AG10803 (cell line): ENCODE data around the gene TMED9.
A peak's percentile ranks its signal among the peaks of the same experiment; 100 is the strongest.

Experiments
- DNase-seq: peaks from one replicate; pipeline ENCODE4 v3.0.0; 2010; ENCODE audit warnings: low read depth
- H3K4me3 ChIP-seq: 2 replicates; pipeline ENCODE4 v1.5.1; 2011; ENCODE audit warnings: mild to moderate bottlenecking, low read length, control low read depth
- TF ChIP-seq, protein P1 (sequence below): conservative IDR thresholded peaks from 2 replicates; pipeline ENCODE4 v1.5.1; 2011; ENCODE audit warnings: mild to moderate bottlenecking, low read length, control low read depth, inconsistent platforms

Gene TMED9

DNA sequence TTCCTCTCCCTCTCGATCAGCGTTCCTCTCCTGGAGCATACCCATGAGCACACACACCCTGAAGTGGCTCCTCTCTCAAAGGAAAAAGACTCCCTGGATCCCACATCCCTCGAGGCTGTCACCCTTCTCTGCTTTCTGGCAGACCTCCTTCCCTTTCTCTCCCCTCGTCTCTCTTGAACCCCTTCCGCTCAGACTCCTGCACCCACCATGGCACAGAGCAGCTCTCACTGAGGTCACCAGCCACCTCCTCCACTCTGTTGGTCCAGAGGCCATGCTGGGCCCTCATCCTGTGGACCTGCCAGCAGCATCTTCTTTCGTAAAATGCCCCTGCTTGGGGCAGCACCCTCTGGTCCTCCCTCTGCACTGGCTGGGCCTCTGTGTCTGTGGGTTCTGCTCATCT is 13.7 kb downstream of the TMED9 start:
- H3K4me3 ChIP-seq, result no peak overlapping the region
- no peak for DNase-seq
- TF ChIP-seq, protein P1, sequence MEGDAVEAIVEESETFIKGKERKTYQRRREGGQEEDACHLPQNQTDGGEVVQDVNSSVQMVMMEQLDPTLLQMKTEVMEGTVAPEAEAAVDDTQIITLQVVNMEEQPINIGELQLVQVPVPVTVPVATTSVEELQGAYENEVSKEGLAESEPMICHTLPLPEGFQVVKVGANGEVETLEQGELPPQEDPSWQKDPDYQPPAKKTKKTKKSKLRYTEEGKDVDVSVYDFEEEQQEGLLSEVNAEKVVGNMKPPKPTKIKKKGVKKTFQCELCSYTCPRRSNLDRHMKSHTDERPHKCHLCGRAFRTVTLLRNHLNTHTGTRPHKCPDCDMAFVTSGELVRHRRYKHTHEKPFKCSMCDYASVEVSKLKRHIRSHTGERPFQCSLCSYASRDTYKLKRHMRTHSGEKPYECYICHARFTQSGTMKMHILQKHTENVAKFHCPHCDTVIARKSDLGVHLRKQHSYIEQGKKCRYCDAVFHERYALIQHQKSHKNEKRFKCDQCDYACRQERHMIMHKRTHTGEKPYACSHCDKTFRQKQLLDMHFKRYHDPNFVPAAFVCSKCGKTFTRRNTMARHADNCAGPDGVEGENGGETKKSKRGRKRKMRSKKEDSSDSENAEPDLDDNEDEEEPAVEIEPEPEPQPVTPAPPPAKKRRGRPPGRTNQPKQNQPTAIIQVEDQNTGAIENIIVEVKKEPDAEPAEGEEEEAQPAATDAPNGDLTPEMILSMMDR, result no peak

DNA sequence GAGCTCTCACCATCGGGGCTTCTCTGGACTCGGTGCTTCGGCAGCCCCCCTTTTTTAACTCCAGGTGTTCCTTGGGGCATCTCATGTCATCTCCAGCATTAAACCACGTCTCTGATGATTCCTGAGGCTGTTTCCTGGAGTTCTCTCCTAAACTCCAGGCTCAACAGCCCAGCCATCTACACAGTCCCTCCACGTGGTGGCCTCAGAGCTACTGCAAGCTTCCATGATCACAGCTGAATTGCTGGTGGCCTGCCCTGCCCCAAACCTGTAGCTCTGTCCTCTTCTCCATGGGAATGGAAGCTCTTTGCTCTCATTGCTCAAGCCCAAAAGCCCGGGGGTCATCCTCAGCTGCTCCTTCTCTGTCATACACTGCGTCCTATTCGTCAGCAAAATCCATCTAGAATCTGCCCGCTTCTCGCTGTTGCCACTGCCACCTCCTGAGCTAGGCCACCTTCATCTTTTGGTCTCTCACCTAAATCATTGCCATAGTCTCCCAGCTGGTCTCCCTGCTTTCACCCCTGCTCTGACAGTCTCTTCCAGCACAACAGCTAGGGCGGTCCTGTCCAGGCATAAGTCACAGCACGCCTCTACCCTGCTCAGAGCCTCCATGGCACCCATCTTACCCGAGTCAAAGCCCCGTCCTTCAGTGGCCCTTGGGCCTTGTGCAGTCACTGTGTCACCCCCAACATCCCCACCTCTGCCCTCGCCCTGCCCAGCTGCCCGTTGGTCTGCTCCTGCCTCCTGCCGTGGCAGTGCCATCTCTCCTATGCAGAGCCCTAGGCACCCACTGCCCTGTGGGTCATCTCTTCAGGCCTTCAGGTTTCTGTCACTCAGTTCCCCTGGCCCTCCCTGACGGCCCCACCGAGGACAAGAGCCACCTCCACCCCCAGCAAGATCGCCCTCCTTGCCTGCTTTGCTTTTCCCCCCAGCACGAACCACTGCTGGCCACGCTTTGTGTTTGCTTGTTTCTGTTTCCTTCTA is 14.4 kb downstream of the TMED9 start:
- no peak overlapping the region for H3K4me3 ChIP-seq
- no peak for DNase-seq
- TF ChIP-seq, protein P1, result no peak

DNA sequence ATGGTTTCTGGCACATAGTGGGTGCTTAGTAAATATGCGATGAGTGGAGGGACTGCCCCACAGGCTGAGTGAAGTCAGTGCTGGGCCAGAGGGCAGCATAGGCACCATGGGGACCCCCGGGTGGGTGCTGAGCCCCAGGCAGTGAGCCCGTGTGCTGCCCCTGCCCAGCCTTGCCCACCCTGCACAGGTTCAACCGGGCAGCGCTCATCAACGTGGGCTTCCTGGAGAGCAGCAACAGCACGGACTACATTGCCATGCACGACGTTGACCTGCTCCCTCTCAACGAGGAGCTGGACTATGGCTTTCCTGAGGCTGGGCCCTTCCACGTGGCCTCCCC is 15.1 kb downstream of the TMED9 start:
- TF ChIP-seq, protein P1, result no peak
- H3K4me3 ChIP-seq, result no peak overlapping the region
- DNase-seq, result no peak

DNA sequence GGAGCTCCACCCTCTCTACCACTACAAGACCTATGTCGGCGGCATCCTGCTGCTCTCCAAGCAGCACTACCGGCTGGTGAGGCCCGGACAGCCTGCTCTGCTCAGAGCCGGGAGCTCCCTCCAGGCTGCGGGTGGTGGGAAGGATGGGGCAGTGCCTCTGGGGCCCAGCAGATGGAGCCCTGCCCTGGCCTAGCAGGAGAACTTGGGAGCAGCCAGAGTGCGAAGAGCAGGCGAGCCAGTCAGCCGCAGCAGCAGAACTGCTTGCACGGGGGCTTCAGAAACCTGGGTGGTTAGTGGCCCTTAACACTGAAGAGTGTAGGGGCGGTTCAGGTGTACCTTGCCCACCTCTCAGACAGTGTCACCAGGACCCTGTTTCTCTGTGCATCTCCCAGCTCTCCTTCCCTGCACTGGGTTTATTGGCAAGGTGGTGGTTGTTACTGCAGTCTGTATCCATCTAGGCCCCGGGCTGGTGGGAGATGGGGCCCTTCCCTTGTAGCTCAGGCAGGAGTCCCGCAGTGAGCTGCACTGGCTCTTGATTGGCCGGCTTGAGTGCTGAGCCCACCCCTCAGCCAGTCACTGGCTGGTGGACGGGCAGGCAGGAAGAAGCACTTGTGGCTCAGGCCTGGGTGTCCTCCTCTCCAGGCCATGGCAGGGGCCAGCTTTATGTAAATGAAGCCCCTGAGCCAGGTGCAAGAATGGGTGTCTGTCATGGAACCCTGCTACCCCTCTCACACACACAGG is 15.6 kb downstream of the TMED9 start:
- peak; percentile 77 for DNase-seq
- H3K4me3 ChIP-seq, result no peak overlapping the region
- TF ChIP-seq, protein P1, result peak; percentile 81

DNA sequence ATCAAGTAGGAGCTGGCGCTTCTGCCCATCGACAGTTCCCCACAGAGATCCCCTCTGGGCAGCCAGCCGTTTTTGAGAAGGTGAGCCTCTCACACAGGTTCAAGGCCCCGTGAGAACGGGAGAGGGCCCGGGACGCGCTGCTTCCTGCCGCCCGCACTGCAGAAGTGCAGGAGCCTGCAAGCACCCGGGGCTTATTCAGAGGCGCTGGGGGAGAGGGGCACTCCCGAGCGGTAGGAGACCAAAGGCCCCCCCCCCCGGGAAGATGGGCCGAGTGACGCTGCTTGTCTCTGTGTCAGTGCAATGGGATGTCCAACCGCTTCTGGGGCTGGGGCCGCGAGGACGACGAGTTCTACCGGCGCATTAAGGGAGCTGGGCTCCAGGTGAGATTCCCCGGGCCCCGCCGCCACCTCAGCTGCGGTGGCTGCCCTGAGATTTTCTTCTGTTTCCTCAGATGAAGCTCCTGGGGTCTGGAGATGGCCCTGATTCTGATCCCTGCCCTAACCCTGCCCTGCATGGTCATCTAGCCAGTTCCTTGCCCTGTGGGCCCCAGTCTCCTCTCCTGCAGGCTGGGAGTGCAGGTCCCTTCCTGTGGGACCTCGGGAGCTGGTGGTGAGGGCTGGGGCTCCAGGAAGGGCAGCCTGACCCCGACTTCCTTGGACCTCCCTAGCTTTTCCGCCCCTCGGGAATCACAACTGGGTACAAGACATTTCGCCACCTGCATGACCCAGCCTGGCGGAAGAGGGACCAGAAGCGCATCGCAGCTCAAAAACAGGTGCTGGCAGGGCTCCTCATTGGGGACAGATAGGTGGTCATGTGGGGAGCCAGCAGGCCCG is 16.5 kb downstream of the TMED9 start:
- DNase-seq, result no peak
- H3K4me3 ChIP-seq, result no peak overlapping the region
- TF ChIP-seq, protein P1, result no peak

DNA sequence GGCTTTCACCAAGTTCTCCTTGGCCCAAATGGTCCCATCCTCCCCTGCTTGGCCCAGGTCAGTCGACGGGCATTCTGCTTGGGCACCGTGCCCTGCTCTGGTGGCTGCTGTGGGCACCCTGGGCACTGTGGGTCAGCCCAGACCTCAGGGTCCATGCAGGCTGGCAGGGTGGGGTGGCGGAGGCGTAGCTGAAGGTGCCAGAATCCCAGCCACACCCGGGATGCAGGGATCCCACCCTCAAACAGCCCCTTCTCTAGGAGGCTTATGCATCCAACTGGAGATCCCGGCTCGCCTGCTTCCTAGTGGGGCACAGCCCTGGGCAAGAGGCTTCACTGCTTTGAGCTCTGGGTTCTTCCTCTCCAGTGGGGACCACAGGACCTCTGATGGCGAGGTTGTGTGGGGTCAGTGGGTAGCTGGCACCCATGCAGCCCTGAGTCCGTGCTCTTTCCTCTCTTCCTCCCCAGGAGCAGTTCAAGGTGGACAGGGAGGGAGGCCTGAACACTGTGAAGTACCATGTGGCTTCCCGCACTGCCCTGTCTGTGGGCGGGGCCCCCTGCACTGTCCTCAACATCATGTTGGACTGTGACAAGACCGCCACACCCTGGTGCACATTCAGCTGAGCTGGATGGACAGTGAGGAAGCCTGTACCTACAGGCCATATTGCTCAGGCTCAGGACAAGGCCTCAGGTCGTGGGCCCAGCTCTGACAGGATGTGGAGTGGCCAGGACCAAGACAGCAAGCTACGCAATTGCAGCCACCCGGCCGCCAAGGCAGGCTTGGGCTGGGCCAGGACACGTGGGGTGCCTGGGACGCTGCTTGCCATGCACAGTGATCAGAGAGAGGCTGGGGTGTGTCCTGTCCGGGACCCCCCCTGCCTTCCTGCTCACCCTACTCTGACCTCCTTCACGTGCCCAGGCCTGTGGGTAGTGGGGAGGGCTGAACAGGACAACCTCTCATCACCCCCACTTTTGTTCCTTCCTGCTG is 17.4 kb downstream of the TMED9 start:
- no peak for DNase-seq
- TF ChIP-seq, protein P1, result no peak
- H3K4me3 ChIP-seq, result no peak overlapping the region
